ENCODE data around the gene CALML4. TPM values are rescaled to one million over a fixed set of nuclear protein-coding genes. Genes with fewer than 3 reads are reported as not detected.
A peak's percentile ranks its signal among the peaks of the same experiment; 100 is the strongest.
"Not testable (repeated sequence)": the region's sequence is repeated elsewhere in the genome, so short reads cannot be mapped to it uniquely, and the experiment has no call there.

The CALML4 gene
- total RNA-seq, 1 donor from 2014 or later = 4.5 TPM

GRCh38 chr15:68206711-68207151 is 1.6 kb upstream of the CALML4 start:
- no peak for FAIRE-seq
- H3K27me3 ChIP-seq (ENCODE audit: control insufficient read depth, insufficient read depth, low read length) = no peaks in the 10 kb centered on the region
- H3K36me3 ChIP-seq (ENCODE audit: control insufficient read depth, insufficient read depth, low read length) = peaks cover 2% of the 10 kb centered on the region
- no peak overlapping the region for H3K4me3 ChIP-seq (ENCODE audit: low read depth, low read length)
- no peak for TF ChIP-seq CTCF (IDR thresholded peaks at IDR 0.05; ENCODE audit: insufficient read depth, low read length, severe bottlenecking)
- DNase-seq (ENCODE audit: low read depth) = no peak

- no peak for TF ChIP-seq CTCF (IDR thresholded peaks at IDR 0.05; ENCODE audit: insufficient read depth, low read length, severe bottlenecking)
- Histone ChIP-seq H3K27me3 (ENCODE audit: control insufficient read depth, insufficient read depth, low read length) (no peaks in the 10 kb centered on the region), H3K4me3 (ENCODE audit: low read depth, low read length) (peak overlapping the region; percentile 22), H3K36me3 (ENCODE audit: control insufficient read depth, insufficient read depth, low read length) (no peaks in the 10 kb centered on the region)
- FAIRE-seq = no peak
- peak; percentile 42 for DNase-seq (ENCODE audit: low read depth)
Measured at GRCh38 chr15:68205954-68206539, 915 bp upstream of the CALML4 start.

GRCh38 chr15:68205558-68205944 is 419 bp upstream of the CALML4 start:
- FAIRE-seq = no peak
- DNase-seq (ENCODE audit: low read depth) = no peak
- Histone ChIP-seq H3K27me3 (ENCODE audit: control insufficient read depth, insufficient read depth, low read length) (no peaks in the 10 kb centered on the region), H3K4me3 (ENCODE audit: low read depth, low read length) (peak overlapping the region; percentile 22), H3K36me3 (ENCODE audit: control insufficient read depth, insufficient read depth, low read length) (no peaks in the 10 kb centered on the region)
- no peak for TF ChIP-seq CTCF (IDR thresholded peaks at IDR 0.05; ENCODE audit: insufficient read depth, low read length, severe bottlenecking)

GRCh38 chr15:68204361-68204760 is 771 bp downstream of the CALML4 start:
- DNase-seq (ENCODE audit: low read depth) (no peak), FAIRE-seq (no peak)
- Histone ChIP-seq H3K27me3 (ENCODE audit: control insufficient read depth, insufficient read depth, low read length) (no peaks in the 10 kb centered on the region), H3K4me3 (ENCODE audit: low read depth, low read length) (no peak overlapping the region), H3K36me3 (ENCODE audit: control insufficient read depth, insufficient read depth, low read length) (no peaks in the 10 kb centered on the region)
- no peak for TF ChIP-seq CTCF (IDR thresholded peaks at IDR 0.05; ENCODE audit: insufficient read depth, low read length, severe bottlenecking)

- TF ChIP-seq CTCF (IDR thresholded peaks at IDR 0.05; ENCODE audit: insufficient read depth, low read length, severe bottlenecking) = no peak
- no peak overlapping the region for H3K4me3 ChIP-seq (ENCODE audit: low read depth, low read length)
- FAIRE-seq = no peak
- DNase-seq (ENCODE audit: low read depth) = no peak
- H3K27me3 ChIP-seq (ENCODE audit: control insufficient read depth, insufficient read depth, low read length) = no peaks in the 10 kb centered on the region
- no peaks in the 10 kb centered on the region for H3K36me3 ChIP-seq (ENCODE audit: control insufficient read depth, insufficient read depth, low read length)
Measured at GRCh38 chr15:68203956-68204355, 1.2 kb downstream of the CALML4 start.

GRCh38 chr15:68203486-68203885 is 1.6 kb downstream of the CALML4 start:
- TF ChIP-seq CTCF (IDR thresholded peaks at IDR 0.05; ENCODE audit: insufficient read depth, low read length, severe bottlenecking) = no peak
- FAIRE-seq = no peak
- no peak for DNase-seq (ENCODE audit: low read depth)
- no peaks in the 10 kb centered on the region for H3K36me3 ChIP-seq (ENCODE audit: control insufficient read depth, insufficient read depth, low read length)
- no peaks in the 10 kb centered on the region for H3K27me3 ChIP-seq (ENCODE audit: control insufficient read depth, insufficient read depth, low read length)
- H3K4me3 ChIP-seq (ENCODE audit: low read depth, low read length) = no peak overlapping the region

- H3K36me3 ChIP-seq (ENCODE audit: control insufficient read depth, insufficient read depth, low read length); H3K27me3 ChIP-seq (ENCODE audit: control insufficient read depth, insufficient read depth, low read length); DNase-seq (ENCODE audit: low read depth); H3K4me3 ChIP-seq (ENCODE audit: low read depth, low read length): not testable (repeated sequence)
- FAIRE-seq = peak; percentile 18
Measured at GRCh38 chr15:68202994-68203393, 2.1 kb downstream of the CALML4 start.

Data from bronchial epithelial cell (primary cell).